Mesenteric fat pad (tissue), 1 donor: ENCODE measurements around the gene HDAC5. TPM values are rescaled to one million over a fixed set of nuclear protein-coding genes. Genes with fewer than 3 reads are reported as not detected.
"Not testable (repeated sequence)": the region's sequence is repeated elsewhere in the genome, so short reads cannot be mapped to it uniquely, and the experiment has no call there.

Experiments
- DNase-seq: peaks from one replicate; pipeline ENCODE4 v3.0.0-alpha.2; 2020; ENCODE audit warnings: low spot score
- total RNA-seq: library from RNA; stranded (reverse); fragmentation: NEBNext Ultra II Directional; extraction: Animal tissue kit (Norgen Biotek cat#: 25700); gene quantifications from one replicate; pipeline ENCODE4 v1.2.1, GENCODE V29; 2021
- donor health status: DM: yes; HTN: yes; CAD: no.

HDAC5 gene
- total RNA-seq, 1 donor from 2014 or later = 34.9 TPM

GRCh38 chr17:44111777-44112176, 11.7 kb downstream of the HDAC5 start:
- no peak for DNase-seq

- peak; percentile 99 for DNase-seq
Observed at GRCh38 chr17:44110823-44111633, 12.4 kb downstream of the HDAC5 start.

DNA sequence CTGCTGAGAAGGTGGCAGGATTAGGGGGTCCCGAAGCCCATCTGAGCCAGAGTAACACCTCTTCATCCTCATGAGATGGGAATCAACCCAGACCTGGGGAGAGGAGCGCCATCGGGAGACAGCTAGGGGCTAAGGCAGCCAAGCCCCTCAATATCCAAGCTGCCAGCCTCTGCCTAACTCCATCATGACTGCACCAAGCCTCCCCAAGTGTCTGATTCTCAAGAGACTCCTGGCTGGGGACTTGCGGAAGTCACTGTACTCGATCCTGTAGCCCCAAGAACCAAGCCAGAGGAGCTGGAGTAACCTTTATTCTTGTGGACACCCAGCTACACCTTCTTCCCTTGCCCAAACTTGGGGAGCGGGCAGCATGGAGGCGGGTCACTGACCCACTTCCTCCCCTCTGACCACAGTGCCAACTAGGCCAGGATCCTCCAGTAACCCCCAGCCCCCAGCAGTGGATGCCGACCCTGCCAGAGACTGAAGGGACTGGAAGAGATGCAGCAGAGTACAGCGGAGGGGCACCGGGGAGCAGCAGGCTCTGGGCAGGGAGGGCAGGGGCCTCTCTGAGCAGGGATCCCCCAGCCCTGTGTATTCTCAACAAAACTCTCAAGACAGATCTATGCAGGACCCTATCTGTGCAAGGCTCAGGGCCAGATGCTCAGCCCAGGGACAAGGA, 13.3 kb downstream of the HDAC5 start:
- DNase-seq = no peak

GRCh38 chr17:44109312-44109630, 14.2 kb downstream of the HDAC5 start:
- no peak for DNase-seq

- no peak for DNase-seq
Observed at GRCh38 chr17:44108440-44109311, 14.8 kb downstream of the HDAC5 start.

DNA sequence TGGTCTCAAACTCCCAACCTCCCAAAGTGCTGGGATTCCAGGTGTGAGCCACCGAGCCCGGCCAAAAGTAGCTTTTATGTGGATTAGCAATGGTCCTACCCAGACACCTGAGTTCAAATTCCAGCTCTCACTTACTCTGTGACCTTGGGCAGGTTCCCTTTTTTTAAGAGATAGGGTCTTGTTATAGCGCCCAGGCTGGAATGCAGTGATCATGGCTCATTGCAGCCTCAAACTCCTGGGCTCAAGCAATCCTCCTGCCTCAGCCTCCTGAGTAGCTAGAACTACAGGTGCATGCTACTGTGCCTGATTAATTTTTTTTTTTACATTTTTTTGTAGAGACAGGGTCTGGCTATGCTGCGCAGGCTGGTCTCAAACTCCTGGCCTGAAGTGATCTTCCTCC, 16.6 kb downstream of the HDAC5 start:
- DNase-seq = no peak

- DNase-seq = no peak
Observed at GRCh38 chr17:44105941-44106340, 17.5 kb downstream of the HDAC5 start.

DNA sequence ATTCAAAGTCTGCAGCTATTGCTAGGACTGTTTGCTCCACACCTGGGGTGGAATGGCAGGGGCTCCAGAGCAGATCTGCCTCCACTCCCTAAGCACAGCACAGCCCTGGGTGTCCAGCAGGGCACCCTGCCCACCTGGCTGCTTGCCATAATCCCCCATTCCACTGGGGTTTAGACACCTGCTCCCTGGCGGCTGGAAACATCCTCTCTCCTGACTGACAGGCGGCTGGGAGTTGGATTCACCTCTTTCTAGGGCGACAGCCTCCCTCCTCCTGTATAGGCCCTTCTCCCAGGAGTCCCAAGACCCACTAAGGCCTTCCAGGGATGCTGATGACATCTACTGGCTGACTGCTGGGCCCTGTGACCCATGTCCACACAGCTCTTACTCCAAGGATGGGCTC, 18.0 kb downstream of the HDAC5 start:
- DNase-seq = no peak

DNA sequence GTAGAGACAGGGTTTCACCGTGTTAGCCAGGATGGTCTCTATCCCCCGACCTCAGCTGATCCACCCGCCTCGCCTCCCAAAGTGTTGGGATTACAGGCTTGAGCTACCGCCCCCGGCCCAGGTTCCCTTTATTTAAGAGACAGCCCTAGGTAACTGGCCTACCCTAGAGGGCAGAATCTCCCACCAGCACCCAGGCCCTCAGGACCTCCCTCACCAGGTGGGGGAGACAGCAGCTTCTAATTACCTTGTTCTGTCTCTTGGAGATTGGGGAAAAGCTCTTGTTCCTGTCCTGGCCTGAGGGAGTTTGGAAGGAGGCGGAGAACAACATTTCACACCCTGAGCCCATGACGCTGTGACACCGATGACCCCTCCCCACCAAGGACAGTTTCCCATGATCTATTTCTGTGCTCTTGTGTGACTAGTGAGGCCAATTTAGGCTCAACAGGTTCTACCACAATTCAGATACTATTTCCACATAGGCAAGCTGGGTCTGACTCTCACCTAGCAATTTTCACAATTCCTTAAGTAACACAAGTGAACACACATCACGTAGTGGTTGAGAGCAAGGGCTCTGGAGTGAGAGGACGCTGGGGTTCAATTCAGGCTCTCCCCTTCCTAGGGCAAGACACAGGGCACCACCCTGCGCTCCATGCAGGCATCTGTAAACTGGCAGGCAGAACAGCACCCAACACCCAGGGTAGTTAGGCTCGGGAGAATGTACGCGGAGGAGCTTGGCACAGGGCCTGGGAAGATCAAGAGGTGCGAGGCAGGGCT, 20.4 kb downstream of the HDAC5 start:
- no peak for DNase-seq

DNA sequence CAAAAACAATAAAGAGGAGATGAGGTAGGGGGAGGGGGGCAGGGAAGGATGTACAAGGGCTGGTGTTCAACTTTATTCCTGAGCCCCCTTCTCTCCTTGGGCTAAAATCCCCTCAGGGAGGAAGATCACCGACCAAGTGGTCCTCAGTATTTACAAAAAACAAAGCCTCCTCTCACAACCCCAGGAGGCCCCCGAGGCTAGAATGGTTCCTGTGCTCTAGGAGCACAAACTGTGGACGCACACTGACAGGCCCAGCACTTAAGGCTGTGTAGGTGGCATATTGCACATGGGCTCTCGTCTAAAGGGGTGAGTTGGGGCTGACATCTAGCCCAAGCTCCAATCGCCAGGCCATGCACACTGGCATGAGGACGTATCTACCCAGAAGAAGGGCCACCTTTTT, 21.6 kb downstream of the HDAC5 start:
- DNase-seq = not testable (repeated sequence)

DNA sequence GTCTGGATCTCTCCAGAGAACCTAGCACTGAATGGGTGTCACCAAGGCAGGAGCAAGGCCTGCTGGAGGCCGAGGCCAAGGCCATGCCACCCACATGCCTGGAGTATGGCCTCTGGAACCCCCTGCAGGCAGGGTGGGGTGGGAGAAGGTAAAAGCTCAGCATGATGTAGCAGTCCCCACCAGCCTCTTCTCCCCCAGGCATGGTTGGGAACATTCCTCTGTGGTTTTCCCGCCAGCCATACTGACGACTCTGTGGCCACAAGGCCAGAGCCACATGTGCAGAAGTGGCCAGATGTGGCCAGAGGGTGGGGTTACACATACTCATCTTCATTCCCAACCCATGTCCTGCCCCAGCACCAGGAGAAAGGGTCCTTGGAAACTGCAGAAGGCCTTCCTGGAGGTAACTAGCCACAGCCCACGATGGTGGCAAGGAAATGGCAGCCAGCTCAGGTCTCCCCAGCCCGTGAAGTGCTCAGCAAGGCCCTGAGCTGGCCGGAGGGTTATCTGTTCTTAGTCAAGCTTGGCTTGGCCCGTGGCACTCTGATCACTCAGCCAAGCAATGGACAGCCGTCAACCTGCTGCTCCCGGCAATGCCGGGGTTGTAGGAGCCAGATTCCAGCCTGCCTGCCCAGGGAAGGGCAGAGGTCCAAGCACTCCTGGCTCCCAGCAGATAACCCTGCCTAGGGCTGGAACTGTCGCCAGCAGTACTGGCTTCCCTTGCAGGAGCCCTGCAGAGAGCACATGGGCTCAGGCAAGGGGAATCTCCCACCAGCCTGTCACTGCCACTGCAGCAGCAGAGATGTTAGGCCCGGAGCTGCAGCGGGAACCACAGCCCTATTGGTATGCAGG, 26.1 kb downstream of the HDAC5 start:
- DNase-seq = no peak

DNA sequence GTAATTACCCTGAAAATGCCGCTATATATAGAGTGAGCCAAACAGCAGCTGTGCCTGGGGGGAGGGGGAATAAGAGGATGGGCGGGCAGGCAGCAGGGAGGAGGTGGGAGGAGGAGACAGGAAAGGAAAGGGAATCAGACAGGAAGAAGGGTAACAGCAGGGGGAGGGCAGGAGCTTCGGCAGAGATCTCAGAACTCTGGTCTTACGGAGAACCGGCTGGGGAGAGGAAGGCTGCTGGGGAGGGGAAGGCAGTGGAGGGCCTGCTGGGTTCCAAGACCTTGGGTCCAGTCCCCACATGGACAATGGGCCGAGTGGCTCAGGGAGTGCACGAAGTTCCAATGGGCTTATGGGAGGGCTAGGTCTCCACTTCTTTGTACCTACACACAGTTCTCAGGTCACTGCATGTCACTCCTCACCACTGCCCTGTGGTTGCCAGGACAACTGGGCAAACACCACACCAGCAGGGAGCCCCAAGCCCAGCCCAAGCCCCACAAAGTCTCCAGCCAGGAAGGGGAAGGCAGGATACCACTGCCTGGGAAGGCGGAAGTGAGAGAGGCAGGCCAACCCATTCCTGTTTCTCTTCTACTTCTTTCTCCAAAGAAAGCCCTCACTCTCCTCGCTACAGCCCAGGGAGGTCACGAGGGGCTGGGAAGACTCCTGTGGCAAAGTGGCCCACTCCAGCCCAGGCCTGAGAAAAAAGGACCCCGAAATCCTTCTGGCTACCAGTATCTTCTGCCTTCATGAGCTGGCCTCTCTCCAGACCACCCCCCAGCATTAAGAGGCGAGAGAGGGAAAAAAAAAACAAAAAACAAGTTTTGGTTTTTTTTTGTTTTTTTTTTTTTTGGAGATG, 27.6 kb downstream of the HDAC5 start:
- no peak for DNase-seq

DNA sequence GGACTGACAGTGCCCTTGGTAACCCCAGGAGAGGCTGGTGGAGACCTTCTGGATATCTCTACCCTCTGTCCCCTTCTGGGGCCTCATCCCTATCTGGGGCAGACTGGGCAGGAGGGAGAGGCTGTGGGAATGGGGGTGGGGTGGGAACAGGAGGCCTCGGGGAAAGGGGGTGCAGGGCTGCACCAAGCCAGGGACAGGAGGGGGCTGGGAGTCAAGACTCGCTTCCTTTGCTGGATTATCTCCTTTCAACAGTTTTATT, 28.1 kb downstream of the HDAC5 start:
- DNase-seq = no peak

- no peak for DNase-seq
Observed at GRCh38 chr17:44094701-44095387, 28.6 kb downstream of the HDAC5 start.

DNA sequence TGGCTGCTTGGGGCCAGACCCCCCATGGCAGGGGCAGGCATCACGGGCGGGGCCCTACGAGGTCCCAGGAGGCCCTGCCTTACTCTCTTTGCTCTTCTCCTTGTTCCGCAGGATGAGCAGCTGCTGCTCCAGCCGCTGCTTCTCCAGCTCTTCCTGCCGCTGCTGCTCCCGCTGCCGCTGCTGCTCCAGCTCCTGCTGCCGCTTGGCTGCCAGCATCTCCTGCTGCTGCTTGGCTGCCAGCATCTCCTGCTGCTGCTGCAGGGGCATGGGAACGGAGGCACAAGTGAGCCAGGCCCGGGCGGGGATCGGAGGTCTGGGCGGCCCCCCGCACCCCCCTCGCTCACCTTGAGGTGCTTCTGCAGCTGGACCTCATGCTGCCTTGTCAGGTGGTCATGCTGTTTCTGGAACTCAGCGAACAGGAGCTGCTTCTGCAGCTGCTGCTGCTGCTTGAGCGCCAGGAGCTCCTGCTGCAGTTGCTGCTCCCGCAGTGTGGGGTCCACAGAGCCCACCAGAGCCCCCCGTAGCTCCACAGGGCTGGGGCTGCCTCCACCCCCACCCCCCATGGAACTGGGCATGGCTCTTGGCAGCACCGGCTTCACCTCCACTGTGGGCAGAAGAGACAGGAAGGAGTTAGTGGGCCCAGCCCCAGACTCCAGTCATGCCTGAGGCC, 30.1 kb downstream of the HDAC5 start:
- no peak for DNase-seq

DNA sequence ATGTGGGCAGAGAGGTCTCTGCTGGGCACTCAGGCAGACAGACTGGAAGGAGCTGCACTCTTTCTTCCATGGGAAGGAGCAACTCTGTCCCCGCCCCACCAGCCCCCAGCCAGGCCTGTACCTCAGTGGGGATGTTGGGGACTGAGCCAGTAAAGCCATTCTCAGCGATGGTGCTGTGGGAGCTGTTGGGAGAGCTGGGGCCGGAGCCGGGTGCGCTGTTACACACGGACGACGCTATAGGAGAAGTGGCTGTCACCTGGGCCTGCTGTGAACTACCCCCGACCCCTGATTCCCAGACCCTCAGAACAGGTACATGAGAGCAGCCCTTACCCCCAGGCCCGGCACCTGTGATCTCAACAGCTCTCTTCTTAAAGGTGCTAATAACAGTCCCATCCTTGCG, 31.4 kb downstream of the HDAC5 start:
- no peak for DNase-seq

- no peak for DNase-seq
Observed at GRCh38 chr17:44091200-44091997, 32.0 kb downstream of the HDAC5 start.

DNA sequence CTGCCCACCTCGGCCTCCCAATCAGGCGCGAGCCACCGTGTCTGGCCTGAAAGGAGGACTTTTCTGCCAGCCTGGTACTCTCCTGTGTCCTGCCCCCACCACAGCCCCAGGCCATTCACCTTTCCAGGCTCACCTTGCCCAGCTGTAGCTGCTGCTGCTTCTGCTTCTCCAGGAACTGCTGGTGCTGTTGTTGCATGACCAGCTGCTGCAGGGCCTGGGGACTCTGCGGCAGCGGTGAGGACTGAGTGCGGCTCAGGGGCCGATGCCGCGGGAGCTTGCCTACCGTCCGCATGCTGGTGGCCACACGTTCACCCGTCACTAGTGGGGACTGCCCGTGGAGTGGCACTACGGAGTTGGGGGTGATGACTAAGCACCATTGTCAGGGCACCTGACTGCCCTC, 35.2 kb downstream of the HDAC5 start:
- no peak for DNase-seq
